Body of pancreas (tissue), 4 donors: Measurements from ENCODE around the gene SNTG2. TPM values are rescaled to one million over a fixed set of nuclear protein-coding genes. Genes with fewer than 3 reads are reported as not detected.
A peak's percentile ranks its signal among the peaks of the same experiment; 100 is the strongest.
"Not testable (repeated sequence)": the region's sequence is repeated elsewhere in the genome, so short reads cannot be mapped to it uniquely, and the experiment has no call there.

Experiments
- ATAC-seq: fragments of 150-250 bp; one replicate; pipeline ENCODE4 v1.9.1; 2016
- DNase-seq, 4 donors: peaks; one replicate each; pipeline ENCODE4 v3.0.0-alpha.2; 2019
- H3K27ac ChIP-seq, 4 donors: fragments of 200-600 bp; sonication (generic); 1 replicate in 3 of 4; 2 replicates in 1 of 4; pipeline versions ENCODE4 v1.5.1 to v1.6.1; 2016 to 2019; ENCODE audit warnings: mild to moderate bottlenecking in 1 of 4, mixed read lengths in 1 of 4, moderate library complexity in 1 of 4
- H3K27me3 ChIP-seq, 2 donors: fragments of 200-600 bp; sonication (generic); one replicate each; pipeline ENCODE4 v1.6.0; 2016; ENCODE audit warnings: mild to moderate bottlenecking in 1 of 2
- H3K36me3 ChIP-seq, 2 donors: fragments of 200-600 bp; sonication (generic); replicated peaks in 1 of 2; 2 replicates each; pipeline ENCODE4 v1.5.1; 2016; ENCODE audit warnings: low read depth in 2 of 2; ENCODE audit not compliant: insufficient read depth in 1 of 2
- H3K4me1 ChIP-seq: fragments of 200-600 bp; sonication (generic); one replicate; pipeline ENCODE4 v1.6.0; 2016
- H3K4me3 ChIP-seq, 2 donors: fragments of 200-600 bp; sonication (generic); 1 replicate in 1 of 2; 2 replicates in 1 of 2; pipeline ENCODE4 v1.5.1; 2016 to 2019
- H3K9me3 ChIP-seq, 3 donors: fragments of 200-600 bp; sonication (generic); 1 replicate in 2 of 3; 2 replicates in 1 of 3; pipeline ENCODE4 v1.5.1; 2016
- CTCF ChIP-seq, 7 experiments: fragments of 450-650 bp in 4 of 7; fragments of 200-600 bp in 3 of 7; sonication (generic) in 3 of 7; IDR thresholded peaks; one replicate each; pipeline ENCODE4 v1.5.1; 2016 to 2019; ENCODE audit warnings: antibody characterized with exemption in 7 of 7
- POLR2A ChIP-seq, 3 donors: fragments of 450-650 bp; IDR thresholded peaks; one replicate each; pipeline ENCODE4 v1.6.1; 2016; ENCODE audit warnings: antibody characterized with exemption in 3 of 3, mild to moderate bottlenecking in 2 of 3
- WGBS, 2 donors: methylation state at CpG; one replicate each; pipeline ENCODE4 v1.1.5; 2017; 5-methylcytosine and 5-hydroxymethylcytosine counted together
- intact Hi-C: fragments of 100-400 bp; cut with DNase I; formaldehyde crosslinking; loops from one replicate; pipeline ENCODE4 v1.15.1; 2023
- total RNA-seq, 2 donors: library from RNA; depleted of rRNA; stranded (reverse); fragments of >200 nt; gene quantifications; one replicate each; pipeline ENCODE4 v1.1.0, GENCODE V29; 2016

The SNTG2 gene
- total RNA-seq, 2 donors from 2014 or later: 11.9 to 18.7 TPM

GRCh38 chr2:1132328-1132969, 181.8 kb downstream of the SNTG2 start:
- TF ChIP-seq POLR2A (IDR thresholded peaks at IDR 0.05): no peak
- no peak for TF ChIP-seq CTCF (IDR thresholded peaks at IDR 0.05)
- no peaks in the 10 kb centered on the region for H3K4me1 ChIP-seq
- H3K4me3 ChIP-seq: no peak overlapping the region
- no peaks in the 10 kb centered on the region for H3K27me3 ChIP-seq
- DNase-seq: no peak
- H3K36me3 ChIP-seq: no peaks in the 10 kb centered on the region
- WGBS, 2 donors: 74 to 81% methylated on average over 14 of the region's 14 CpGs
- intact Hi-C loops: loop anchor here (10.0 kb wide), 1 partner anchor 178 kb away; the partner anchor contains the start of gene SNTG2
- no peaks in the 10 kb centered on the region for H3K9me3 ChIP-seq
- ATAC-seq: no peak
- H3K27ac ChIP-seq: no peak overlapping the region

GRCh38 chr2:1133896-1134295, 183.2 kb downstream of the SNTG2 start:
- not testable (repeated sequence) for H3K9me3 ChIP-seq, ATAC-seq, H3K4me3 ChIP-seq, H3K27ac ChIP-seq, H3K27me3 ChIP-seq, DNase-seq, H3K36me3 ChIP-seq, H3K4me1 ChIP-seq
- intact Hi-C loops: loop anchor here (10.0 kb wide), 1 partner anchor 179 kb away; the partner anchor contains the start of gene SNTG2
- WGBS, 2 donors: 69 to 85% methylated on average over 16 of the region's 16 CpGs

GRCh38 chr2:1134629-1135028, 184.0 kb downstream of the SNTG2 start:
- intact Hi-C loops: loop anchor here (10.0 kb wide), 1 partner anchor 180 kb away; the partner anchor contains the start of gene SNTG2
- ATAC-seq: no peak
- Histone ChIP-seq H3K27ac (no peak overlapping the region), H3K4me3 (no peak overlapping the region), H3K27me3 (no peaks in the 10 kb centered on the region), H3K9me3 (no peaks in the 10 kb centered on the region), H3K4me1 (no peaks in the 10 kb centered on the region), H3K36me3 (no peaks in the 10 kb centered on the region)
- TF ChIP-seq CTCF (IDR thresholded peaks at IDR 0.05) (no peak), POLR2A (IDR thresholded peaks at IDR 0.05) (no peak)
- DNase-seq: no peak
- WGBS, 2 donors: 88 to 91% methylated on average over 9 to 16 of the region's 20 CpGs

- intact Hi-C loops: loop anchor here (10.0 kb wide), 1 partner anchor 181 kb away; the partner anchor contains the start of gene SNTG2
- ATAC-seq: peak; percentile 42
- peak in 1 of 4 donors; percentile 43 for DNase-seq
- H3K9me3 ChIP-seq: no peaks in the 10 kb centered on the region
- H3K27ac ChIP-seq: no peak overlapping the region
- H3K36me3 ChIP-seq: no peaks in the 10 kb centered on the region
- no peak for TF ChIP-seq POLR2A (IDR thresholded peaks at IDR 0.05)
- TF ChIP-seq CTCF (IDR thresholded peaks at IDR 0.05): peak; percentile 15 to 75 (median 54)
- WGBS, 2 donors: 26 to 46% methylated on average over 7 of the region's 7 CpGs
- H3K4me3 ChIP-seq: no peak overlapping the region
- H3K27me3 ChIP-seq: no peaks in the 10 kb centered on the region
- peaks cover 3% of the 10 kb centered on the region for H3K4me1 ChIP-seq
These were observed 185.4 kb downstream of the SNTG2 start for GRCh38 chr2:1136067-1136466.

GRCh38 chr2:1136846-1137245, 186.2 kb downstream of the SNTG2 start:
- H3K9me3 ChIP-seq: no peaks in the 10 kb centered on the region
- peaks cover 3% of the 10 kb centered on the region for H3K4me1 ChIP-seq
- no peak for DNase-seq
- no peak overlapping the region for H3K4me3 ChIP-seq
- peak; percentile 24 for ATAC-seq
- no peaks in the 10 kb centered on the region for H3K36me3 ChIP-seq
- no peaks in the 10 kb centered on the region for H3K27me3 ChIP-seq
- no peak overlapping the region for H3K27ac ChIP-seq
- intact Hi-C loops: loop anchor here (10.0 kb wide), 1 partner anchor 182 kb away; the partner anchor contains the start of gene SNTG2
- WGBS, 2 donors: 43 to 46% methylated on average over 7 of the region's 7 CpGs
- TF ChIP-seq POLR2A (IDR thresholded peaks at IDR 0.05): no peak
- TF ChIP-seq CTCF (IDR thresholded peaks at IDR 0.05): no peak
